HG03521 (cell line): ENCODE data around the gene MRPS18A.
"Not testable (repeated sequence)": the region's sequence is repeated elsewhere in the genome, so short reads cannot be mapped to it uniquely, and the experiment has no call there.

Source experiments
- ATAC-seq: cut with Tn5 transposase; IDR thresholded peaks from one replicate; pipeline ENCODE4 v1.9.1; 2021; ENCODE audit warnings: mild to moderate bottlenecking, moderate library complexity; ENCODE audit not compliant: unreplicated experiment

Gene MRPS18A

GRCh38 chr6:43717822-43718221, 30.2 kb upstream of the MRPS18A start:
- ATAC-seq, result no peak

DNA sequence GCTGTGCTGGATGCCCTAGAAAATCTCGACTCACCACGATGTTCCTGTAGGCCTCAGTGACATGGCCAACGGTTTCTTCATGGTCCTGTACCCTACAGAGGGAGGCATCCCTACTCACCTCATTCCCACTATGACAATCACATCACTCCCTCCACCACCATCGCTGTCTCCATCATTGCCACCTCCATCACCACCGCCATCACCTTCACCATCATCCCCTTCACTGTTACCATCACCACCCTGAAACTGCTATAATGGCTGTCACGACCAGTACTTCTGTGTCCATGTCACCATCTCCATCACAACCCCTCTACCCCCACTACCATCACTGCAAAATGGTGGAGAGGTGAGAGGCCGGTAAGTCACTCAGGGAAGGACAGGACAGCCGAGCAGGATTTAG, 29.8 kb upstream of the MRPS18A start:
- ATAC-seq, result no peak

DNA sequence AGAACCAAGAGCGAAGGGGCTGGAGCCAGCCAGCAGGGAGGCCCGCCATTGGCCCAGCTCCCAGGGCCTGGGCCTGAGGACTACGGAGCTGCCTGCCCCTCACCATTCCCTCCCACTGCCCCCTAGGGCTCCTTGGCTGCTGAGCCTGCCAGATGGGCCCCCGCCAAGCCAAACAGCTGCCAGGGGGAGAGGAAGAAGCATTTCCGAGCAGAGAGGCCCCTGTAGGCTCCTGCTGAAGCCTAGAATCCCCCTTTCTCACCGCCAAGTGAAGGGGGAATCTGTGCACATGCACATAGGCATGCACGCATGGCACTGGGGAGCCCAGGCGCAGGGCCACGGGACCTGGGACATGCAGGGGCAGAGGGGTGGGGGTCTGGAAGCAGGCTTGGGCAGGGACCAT, 28.5 kb upstream of the MRPS18A start:
- ATAC-seq, result no peak

GRCh38 chr6:43715056-43715788, 27.6 kb upstream of the MRPS18A start:
- ATAC-seq, result peak; percentile 81

DNA sequence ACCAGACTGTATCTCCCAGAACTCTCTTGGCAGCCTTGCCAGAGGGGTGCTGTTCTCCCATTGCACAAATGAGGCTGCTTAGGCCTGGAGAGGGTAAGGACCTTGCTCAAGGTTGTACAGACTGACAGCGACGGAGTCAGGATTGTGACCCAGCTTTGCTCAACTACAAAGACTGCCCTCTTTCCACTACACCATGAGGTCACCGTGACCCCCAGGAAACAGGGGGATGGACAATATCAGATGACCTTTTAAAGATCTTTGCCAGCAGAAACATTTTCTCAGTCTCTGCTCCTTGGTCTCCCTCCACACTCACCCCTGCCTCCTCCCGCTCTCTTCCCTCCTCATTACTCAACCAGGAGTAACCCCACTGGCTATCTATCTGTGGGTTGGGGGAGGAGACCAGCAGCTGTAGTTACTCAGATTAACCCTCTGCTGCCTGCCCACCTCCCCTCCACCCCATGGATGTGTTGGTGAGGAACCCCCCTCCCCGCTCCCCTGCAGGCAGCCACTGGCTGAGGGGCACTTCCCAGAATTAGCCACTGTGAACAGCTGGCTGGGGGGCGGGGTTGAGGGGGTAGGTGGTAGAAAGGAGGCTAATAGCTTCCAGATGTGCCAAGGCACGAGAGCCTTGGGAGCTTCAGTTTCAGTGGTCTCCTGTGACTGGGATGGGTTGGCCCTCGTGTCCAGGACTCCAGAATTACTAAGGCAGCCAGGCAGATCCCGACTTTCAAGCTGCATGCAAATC, 26.9 kb upstream of the MRPS18A start:
- ATAC-seq, result peak; percentile 5

- ATAC-seq, result no peak
Observed at GRCh38 chr6:43713643-43714310, 26.2 kb upstream of the MRPS18A start.

DNA sequence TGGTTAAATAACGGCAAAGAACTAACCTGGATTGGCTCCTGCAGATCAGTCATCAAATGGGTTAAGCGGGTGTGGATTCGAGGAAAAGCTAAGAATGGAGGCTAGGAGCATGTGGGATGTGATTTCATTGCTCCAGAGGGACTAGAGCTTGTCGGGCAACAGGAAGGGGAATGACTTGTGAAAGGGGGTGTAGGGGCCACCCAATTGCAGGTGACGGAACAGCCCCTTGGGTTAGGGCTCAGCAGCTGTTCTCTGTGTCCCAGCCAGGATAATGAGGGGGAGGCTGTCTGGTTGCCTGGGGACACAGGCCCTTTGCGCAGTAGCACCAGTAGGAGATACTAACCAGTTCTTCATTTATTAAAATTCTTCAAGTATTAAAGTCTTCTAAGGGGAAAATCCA, 25.0 kb upstream of the MRPS18A start:
- ATAC-seq, result no peak

GRCh38 chr6:43710576-43710975, 23.0 kb upstream of the MRPS18A start:
- no peak for ATAC-seq

DNA sequence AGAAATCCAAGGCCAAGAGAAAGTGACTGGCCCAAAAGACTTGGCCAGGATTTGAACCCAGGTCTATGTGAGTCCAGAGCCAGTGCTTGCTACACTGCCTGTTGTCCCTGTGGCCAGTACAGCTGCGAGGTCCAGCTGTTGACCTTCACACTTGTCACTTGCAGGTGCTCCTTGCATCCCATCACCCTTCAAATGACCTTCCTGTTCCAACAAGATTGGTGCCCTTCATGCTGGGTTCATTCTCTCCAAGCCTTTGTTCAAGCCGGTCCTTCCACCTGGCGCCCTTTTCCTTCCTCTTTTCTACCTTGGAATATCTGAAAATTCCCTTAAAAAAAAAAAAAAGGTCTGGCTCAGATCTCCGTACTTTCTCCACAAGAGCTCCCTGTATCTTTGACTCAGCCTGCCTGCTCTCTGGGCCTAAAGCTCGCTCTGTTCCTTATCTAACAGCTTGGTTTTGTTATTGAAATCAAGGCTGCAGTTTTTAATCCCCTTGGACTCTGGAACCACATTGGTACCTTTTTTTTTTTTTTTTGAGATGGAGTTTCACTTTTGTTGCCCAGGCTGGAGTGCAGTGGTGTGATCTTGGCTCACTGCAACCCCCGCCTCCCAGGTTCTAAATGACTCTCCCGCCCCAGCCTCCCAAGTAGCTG, 22.2 kb upstream of the MRPS18A start:
- ATAC-seq, result no peak

- ATAC-seq, result no peak
Observed at GRCh38 chr6:43708860-43709653, 21.5 kb upstream of the MRPS18A start.

- ATAC-seq, result no peak
Observed at GRCh38 chr6:43707767-43708166, 20.2 kb upstream of the MRPS18A start.

- ATAC-seq, result no peak
Observed at GRCh38 chr6:43707269-43707668, 19.7 kb upstream of the MRPS18A start.

GRCh38 chr6:43706788-43707187, 19.2 kb upstream of the MRPS18A start:
- ATAC-seq, result no peak

GRCh38 chr6:43705996-43706395, 18.4 kb upstream of the MRPS18A start:
- no peak for ATAC-seq

GRCh38 chr6:43703512-43704429, 16.2 kb upstream of the MRPS18A start:
- ATAC-seq, result no peak

GRCh38 chr6:43702534-43703440, 15.2 kb upstream of the MRPS18A start:
- peak; percentile 42 for ATAC-seq

DNA sequence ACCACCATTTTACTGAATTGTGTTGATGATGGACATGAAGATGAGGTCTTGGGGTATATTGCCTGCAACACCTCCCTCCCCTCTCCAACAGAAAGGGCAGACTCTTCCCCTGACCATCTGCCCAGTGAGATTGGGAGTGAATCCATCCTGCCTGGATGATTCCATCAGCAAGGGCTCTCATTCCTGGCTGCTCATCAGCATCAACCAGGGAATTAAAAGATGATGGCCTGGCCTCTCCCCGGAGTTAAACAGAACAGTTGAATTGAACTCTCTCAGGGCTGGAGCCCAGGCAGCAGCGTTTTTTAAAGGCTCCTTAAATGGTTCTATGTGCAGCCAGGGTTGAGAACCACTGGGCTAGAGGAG, 14.6 kb upstream of the MRPS18A start:
- no peak for ATAC-seq

DNA sequence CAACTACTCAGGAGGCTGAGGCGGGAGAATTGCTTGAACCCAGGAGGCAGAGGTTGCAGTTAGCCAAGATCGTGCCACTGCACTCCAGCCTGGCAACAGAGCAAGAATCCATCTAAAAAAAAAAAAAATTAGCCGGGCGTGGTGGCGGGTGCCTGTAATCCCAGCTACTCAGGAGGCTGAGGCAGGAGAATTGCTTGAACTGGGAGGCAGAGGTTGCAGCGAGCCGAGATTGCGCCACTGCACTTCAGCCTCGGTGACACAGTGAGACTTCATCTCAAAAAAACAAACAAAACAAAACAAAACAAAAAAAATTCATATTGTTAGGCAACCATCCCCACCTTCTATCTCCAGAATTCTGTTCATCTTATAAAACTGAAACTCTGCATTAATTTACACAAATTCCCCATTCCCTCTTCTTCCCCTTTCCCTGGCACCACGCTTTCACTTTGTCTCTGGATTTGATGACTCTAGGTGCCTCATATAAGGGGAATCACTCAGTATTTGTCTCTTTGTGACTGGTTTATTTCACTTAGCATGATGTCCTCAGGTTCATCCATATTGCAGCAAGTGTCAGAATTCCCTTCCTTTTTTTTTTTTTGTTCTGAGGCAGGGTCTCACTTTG, 13.5 kb upstream of the MRPS18A start:
- not testable (repeated sequence) for ATAC-seq
